Keratinocyte (primary cell): ENCODE results near the gene HTRA3.

Source experiments
- EZH2 ChIP-seq: IDR thresholded peaks from one replicate; pipeline ENCODE4 v1.6.1; 2012; ENCODE audit warnings: inconsistent platforms, mild to moderate bottlenecking, low read length, moderate library complexity
- TF ChIP-seq, protein P1 (sequence below), 3 experiments: IDR thresholded peaks in 1 of 3; conservative IDR thresholded peaks in 1 of 3; optimal IDR thresholded peaks in 1 of 3; 2 replicates in 2 of 3; 3 replicates in 1 of 3; pipeline versions ENCODE3 to v1.5.1; 2011; ENCODE audit warnings: low read length in 3 of 3, mild to moderate bottlenecking in 3 of 3, moderate library complexity in 2 of 3, control low read depth in 1 of 3, inconsistent platforms in 1 of 3; ENCODE audit not compliant: insufficient read depth in 2 of 3; ENCODE audit errors: extremely low read depth in 1 of 3

DNA sequence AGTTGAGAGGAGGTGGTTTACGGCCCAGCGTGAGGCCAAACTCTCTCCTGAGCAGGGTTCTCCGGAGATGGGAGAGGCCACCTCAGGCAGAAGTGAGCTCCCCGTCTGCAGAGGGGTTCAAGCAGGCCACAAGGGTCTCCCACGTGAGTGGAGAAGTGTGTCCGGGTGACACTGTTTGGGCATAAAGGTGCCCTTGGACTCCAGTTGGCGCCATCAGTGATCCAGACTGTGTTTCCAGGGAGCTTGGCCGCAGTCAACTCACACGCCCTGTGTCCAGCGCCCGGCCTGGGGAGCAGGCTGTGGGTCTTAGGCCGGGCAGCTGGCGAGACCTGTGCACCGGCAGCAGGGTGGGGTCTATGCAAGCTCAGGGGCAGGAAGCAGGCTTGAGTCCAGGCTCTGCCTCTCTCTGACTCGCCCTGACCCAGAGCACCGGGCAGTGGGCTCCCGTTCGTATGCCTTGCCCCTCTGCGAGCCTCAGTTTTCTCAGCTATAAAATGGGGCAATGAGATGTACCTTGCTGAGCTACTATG lies 24.6 kb upstream of the HTRA3 start:
- TF ChIP-seq, protein P1, sequence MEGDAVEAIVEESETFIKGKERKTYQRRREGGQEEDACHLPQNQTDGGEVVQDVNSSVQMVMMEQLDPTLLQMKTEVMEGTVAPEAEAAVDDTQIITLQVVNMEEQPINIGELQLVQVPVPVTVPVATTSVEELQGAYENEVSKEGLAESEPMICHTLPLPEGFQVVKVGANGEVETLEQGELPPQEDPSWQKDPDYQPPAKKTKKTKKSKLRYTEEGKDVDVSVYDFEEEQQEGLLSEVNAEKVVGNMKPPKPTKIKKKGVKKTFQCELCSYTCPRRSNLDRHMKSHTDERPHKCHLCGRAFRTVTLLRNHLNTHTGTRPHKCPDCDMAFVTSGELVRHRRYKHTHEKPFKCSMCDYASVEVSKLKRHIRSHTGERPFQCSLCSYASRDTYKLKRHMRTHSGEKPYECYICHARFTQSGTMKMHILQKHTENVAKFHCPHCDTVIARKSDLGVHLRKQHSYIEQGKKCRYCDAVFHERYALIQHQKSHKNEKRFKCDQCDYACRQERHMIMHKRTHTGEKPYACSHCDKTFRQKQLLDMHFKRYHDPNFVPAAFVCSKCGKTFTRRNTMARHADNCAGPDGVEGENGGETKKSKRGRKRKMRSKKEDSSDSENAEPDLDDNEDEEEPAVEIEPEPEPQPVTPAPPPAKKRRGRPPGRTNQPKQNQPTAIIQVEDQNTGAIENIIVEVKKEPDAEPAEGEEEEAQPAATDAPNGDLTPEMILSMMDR (optimal IDR thresholded peaks at IDR 0.05 in 1 of 3, IDR thresholded peaks at IDR 0.05 in 1 of 3, conservative IDR thresholded peaks at IDR 0.05 in 1 of 3; ENCODE audit: extremely low read depth in 1 of 3, insufficient read depth in 2 of 3, low read length in 3 of 3) = no peak
- TF ChIP-seq EZH2 = no peak
